ENCODE results near the gene EMC9.

DNA sequence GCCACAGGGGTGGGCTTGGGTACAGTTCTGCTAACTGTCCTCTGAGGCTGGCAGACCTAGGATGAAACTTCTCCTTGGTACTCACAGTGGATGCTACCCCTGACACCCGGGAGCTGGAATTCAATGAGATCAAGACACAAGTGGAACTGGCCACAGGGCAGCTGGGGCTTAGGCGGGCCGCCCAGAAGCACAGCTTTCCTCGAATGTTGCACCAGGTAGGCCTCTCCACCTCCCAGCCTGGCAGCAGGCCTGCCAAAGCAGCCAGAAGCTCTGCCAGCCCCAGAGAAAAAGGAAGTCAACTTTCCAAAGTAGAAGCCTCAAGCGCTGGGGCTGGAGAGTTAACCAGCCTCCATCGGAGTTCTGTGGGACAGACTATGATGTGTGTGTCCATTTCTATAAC is 24.2 kb downstream of the EMC9 start:
- TF ChIP-seq POLR2AphosphoS5 (IDR thresholded peaks at IDR 0.05) (no peak), POLR2A (IDR thresholded peaks at IDR 0.05; ENCODE audit: low read depth) (no peak)
- TF ChIP-seq, protein P1, sequence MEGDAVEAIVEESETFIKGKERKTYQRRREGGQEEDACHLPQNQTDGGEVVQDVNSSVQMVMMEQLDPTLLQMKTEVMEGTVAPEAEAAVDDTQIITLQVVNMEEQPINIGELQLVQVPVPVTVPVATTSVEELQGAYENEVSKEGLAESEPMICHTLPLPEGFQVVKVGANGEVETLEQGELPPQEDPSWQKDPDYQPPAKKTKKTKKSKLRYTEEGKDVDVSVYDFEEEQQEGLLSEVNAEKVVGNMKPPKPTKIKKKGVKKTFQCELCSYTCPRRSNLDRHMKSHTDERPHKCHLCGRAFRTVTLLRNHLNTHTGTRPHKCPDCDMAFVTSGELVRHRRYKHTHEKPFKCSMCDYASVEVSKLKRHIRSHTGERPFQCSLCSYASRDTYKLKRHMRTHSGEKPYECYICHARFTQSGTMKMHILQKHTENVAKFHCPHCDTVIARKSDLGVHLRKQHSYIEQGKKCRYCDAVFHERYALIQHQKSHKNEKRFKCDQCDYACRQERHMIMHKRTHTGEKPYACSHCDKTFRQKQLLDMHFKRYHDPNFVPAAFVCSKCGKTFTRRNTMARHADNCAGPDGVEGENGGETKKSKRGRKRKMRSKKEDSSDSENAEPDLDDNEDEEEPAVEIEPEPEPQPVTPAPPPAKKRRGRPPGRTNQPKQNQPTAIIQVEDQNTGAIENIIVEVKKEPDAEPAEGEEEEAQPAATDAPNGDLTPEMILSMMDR (IDR thresholded peaks at IDR 0.05), result no peak
